Liver (tissue), 9 donors: ENCODE measurements around the gene PPP1R1B. TPM values are rescaled to one million over a fixed set of nuclear protein-coding genes. Genes with fewer than 3 reads are reported as not detected.

Experiments used
- DNase-seq: peaks from one replicate; pipeline ENCODE4 v3.0.0-alpha.2; 2017; ENCODE audit warnings: low spot score
- H3K27ac ChIP-seq, 2 donors: one replicate each; pipeline ENCODE4 v1.7.0; 2013; ENCODE audit warnings: inconsistent platforms in 2 of 2, low read length in 2 of 2, control low read depth in 1 of 2, low read depth in 1 of 2, mild to moderate bottlenecking in 1 of 2
- H3K27me3 ChIP-seq, 4 donors: one replicate each; pipeline versions ENCODE4 v1.6.1 to v1.7.0; 2013; ENCODE audit warnings: low read length in 3 of 4, inconsistent platforms in 1 of 4, mild to moderate bottlenecking in 1 of 4, moderate library complexity in 1 of 4; ENCODE audit not compliant: control insufficient read depth in 4 of 4, insufficient read depth in 4 of 4
- H3K36me3 ChIP-seq, 4 donors: one replicate each; pipeline versions ENCODE4 v1.6.1 to v1.7.0; 2013; ENCODE audit warnings: low read length in 3 of 4, mild to moderate bottlenecking in 3 of 4, low read depth in 1 of 4, moderate library complexity in 1 of 4; ENCODE audit not compliant: control insufficient read depth in 4 of 4, insufficient read depth in 3 of 4
- H3K4me1 ChIP-seq, 4 donors: one replicate each; pipeline versions ENCODE4 v1.6.1 to v1.7.0; 2013; ENCODE audit warnings: low read length in 3 of 4, mild to moderate bottlenecking in 3 of 4, moderate library complexity in 1 of 4; ENCODE audit not compliant: control insufficient read depth in 4 of 4, insufficient read depth in 4 of 4
- H3K4me3 ChIP-seq, 3 donors: one replicate each; pipeline versions ENCODE4 v1.6.1 to v1.7.0; 2013; ENCODE audit warnings: low read length in 3 of 3, control low read depth in 1 of 3, low read depth in 1 of 3, mild to moderate bottlenecking in 1 of 3
- H3K9ac ChIP-seq, 2 donors: one replicate each; pipeline ENCODE4 v1.7.0; 2013; ENCODE audit warnings: low read length in 2 of 2, mild to moderate bottlenecking in 2 of 2, moderate library complexity in 2 of 2, control low read depth in 1 of 2, low read depth in 1 of 2
- H3K9me3 ChIP-seq, 4 donors: one replicate each; pipeline versions ENCODE4 v1.6.1 to v1.7.0; 2013; ENCODE audit warnings: low read length in 3 of 4; ENCODE audit not compliant: control insufficient read depth in 4 of 4
- ATF3 ChIP-seq: IDR thresholded peaks from 2 replicates; pipeline ENCODE4 v1.6.1; 2016; ENCODE audit warnings: antibody characterized with exemption
- CTCF ChIP-seq: fragments of 150-350 bp; IDR thresholded peaks from 2 replicates; pipeline ENCODE4 v1.5.1; 2017; ENCODE audit warnings: improper control_type of control experiment, low read depth, low read length; ENCODE audit not compliant: missing input control
- EGR1 ChIP-seq, 2 donors: IDR thresholded peaks; 2 replicates each; pipeline ENCODE4 v1.6.1; 2016 to 2018; ENCODE audit warnings: antibody characterized with exemption in 2 of 2, low read depth in 2 of 2
- FOXA1 ChIP-seq: IDR thresholded peaks from 2 replicates; pipeline ENCODE4 v1.6.1; 2016; ENCODE audit warnings: antibody characterized with exemption
- FOXA2 ChIP-seq: IDR thresholded peaks from 2 replicates; pipeline ENCODE4 v1.6.1; 2016; ENCODE audit warnings: antibody characterized with exemption
- GABPA ChIP-seq, 2 donors: IDR thresholded peaks in 1 of 2; conservative IDR thresholded peaks in 1 of 2; 2 replicates each; pipeline ENCODE4 v1.6.1; 2016; ENCODE audit warnings: antibody characterized with exemption in 2 of 2, mild to moderate bottlenecking in 1 of 2, moderate library complexity in 1 of 2
- HNF4A ChIP-seq, 2 donors: conservative IDR thresholded peaks; 2 replicates each; pipeline ENCODE4 v1.6.1; 2016; ENCODE audit warnings: antibody characterized with exemption in 2 of 2, mild to moderate bottlenecking in 2 of 2
- HNF4G ChIP-seq: IDR thresholded peaks from 2 replicates; pipeline ENCODE4 v1.6.1; 2016; ENCODE audit warnings: antibody characterized with exemption
- JUND ChIP-seq, 2 donors: IDR thresholded peaks; 2 replicates each; pipeline ENCODE4 v1.6.1; 2016; ENCODE audit warnings: antibody characterized with exemption in 2 of 2
- MAX ChIP-seq: IDR thresholded peaks from 2 replicates; pipeline ENCODE4 v1.6.1; 2016; ENCODE audit warnings: antibody characterized with exemption
- NR2F2 ChIP-seq: IDR thresholded peaks from 2 replicates; pipeline ENCODE4 v1.6.1; 2016; ENCODE audit warnings: antibody characterized with exemption
- RAD21 ChIP-seq, 2 donors: IDR thresholded peaks; 2 replicates each; pipeline ENCODE4 v1.6.1; 2016; ENCODE audit warnings: antibody characterized with exemption in 2 of 2, mild to moderate bottlenecking in 2 of 2
- REST ChIP-seq: IDR thresholded peaks from 2 replicates; pipeline ENCODE4 v1.6.1; 2016; ENCODE audit warnings: antibody characterized with exemption, mild to moderate bottlenecking
- RXRA ChIP-seq, 2 donors: IDR thresholded peaks; 2 replicates each; pipeline ENCODE4 v1.6.1; 2017 to 2018; ENCODE audit warnings: antibody characterized with exemption in 2 of 2, mild to moderate bottlenecking in 1 of 2
- SP1 ChIP-seq: IDR thresholded peaks from 2 replicates; pipeline ENCODE4 v1.6.1; 2018; ENCODE audit warnings: antibody characterized with exemption, mild to moderate bottlenecking
- TAF1 ChIP-seq: conservative IDR thresholded peaks from 2 replicates; pipeline ENCODE4 v1.6.1; 2016; ENCODE audit warnings: antibody characterized with exemption, mild to moderate bottlenecking
- YY1 ChIP-seq: IDR thresholded peaks from 2 replicates; pipeline ENCODE4 v1.6.1; 2016; ENCODE audit warnings: antibody characterized with exemption, mild to moderate bottlenecking
- ZBTB33 ChIP-seq: IDR thresholded peaks from 2 replicates; pipeline ENCODE4 v1.6.1; 2016; ENCODE audit warnings: antibody characterized with exemption
- WGBS: extraction: QIAGEN DNeasy Blood & Tissue Kit; methylation state at CpG from one replicate; pipeline ENCODE4 v1.1.7; 2013; 5-methylcytosine and 5-hydroxymethylcytosine counted together
- polyA plus RNA-seq, 2 donors: library from polyadenylated mRNA; stranded (reverse) in 1 of 2; unstranded in 1 of 2; fragments of 200-250 nt in 1 of 2; fragments of >200 nt in 1 of 2; fragmentation: Nextera tagmentation in 1 of 2; extraction: Ambion mirVana in 1 of 2; gene quantifications; one replicate each; pipeline versions ENCODE4 v1.2.1 to v1.2.3, GENCODE V29; 2013 to 2015
- total RNA-seq, 2 donors: library from RNA; depleted of rRNA; stranded (reverse); fragments of >200 nt; gene quantifications; one replicate each; pipeline ENCODE4 v1.2.3, GENCODE V29; 2014
- donor health status: healthy.
- donor health status: healthy.
- donor health status: healthy.
- donor health status: healthy.
- donor health status: healthy.

Gene PPP1R1B
- total and polyA plus RNA-seq, 4 donors, result 0.14 TPM; not detected in 3

GRCh38 chr17:39629494-39629880 is 2.7 kb downstream of the PPP1R1B start:
- no peaks in the 10 kb centered on the region for H3K36me3 ChIP-seq
- no peaks in the 10 kb centered on the region for H3K9me3 ChIP-seq
- peaks cover 0 to 6% (median 5%) of the 10 kb centered on the region in 4 donors for H3K4me1 ChIP-seq
- WGBS, result 69% methylated on average over 3 of the region's 3 CpGs
- no peak overlapping the region for H3K27ac ChIP-seq
- no peak overlapping the region for H3K9ac ChIP-seq
- no peak for DNase-seq
- TF ChIP-seq REST (no peak), GABPA (IDR thresholded peaks at IDR 0.05 in 1 of 2, conservative IDR thresholded peaks at IDR 0.05 in 1 of 2) (no peak), ATF3 (no peak), FOXA2 (no peak), FOXA1 (no peak), ZBTB33 (no peak), RAD21 (IDR thresholded peaks at IDR 0.05) (no peak), HNF4A (conservative IDR thresholded peaks at IDR 0.05) (no peak), CTCF (no peak), RXRA (IDR thresholded peaks at IDR 0.05) (no peak), MAX (no peak), JUND (IDR thresholded peaks at IDR 0.05) (no peak), HNF4G (no peak), YY1 (no peak), SP1 (no peak), EGR1 (IDR thresholded peaks at IDR 0.05; ENCODE audit: low read depth in 2 of 2) (no peak), TAF1 (no peak), NR2F2 (no peak)
- peaks cover 0 to 12% (median 9%) of the 10 kb centered on the region in 4 donors for H3K27me3 ChIP-seq
- no peak overlapping the region for H3K4me3 ChIP-seq
